Stimulated activated CD4-positive, alpha-beta T cell treated with anti-CD3 and anti-CD28 coated beads, Interleukin-12 subunit alpha, Interleukin-12 subunit beta, amount 100 ng/mL, for 24 hours (primary cell): Measurements from ENCODE around the gene FGA.

Experiments used
- DNase-seq, 2 experiments: peaks; one replicate each; pipeline ENCODE4 v3.0.0-alpha.2; 2020; ENCODE audit warnings: low read depth in 2 of 2

The FGA gene

GRCh38 chr4:154579927-154580326, 10.6 kb downstream of the FGA start:
- no peak for DNase-seq

GRCh38 chr4:154578919-154579318, 11.6 kb downstream of the FGA start:
- no peak for DNase-seq

- no peak for DNase-seq
These were observed 13.2 kb downstream of the FGA start for GRCh38 chr4:154577324-154577723.

- no peak for DNase-seq
These were observed 16.2 kb downstream of the FGA start for GRCh38 chr4:154574311-154574710.

- DNase-seq: no peak
These were observed 17.2 kb downstream of the FGA start for GRCh38 chr4:154573190-154573870.

- no peak for DNase-seq
These were observed 21.0 kb downstream of the FGA start for GRCh38 chr4:154569584-154569983.

- no peak for DNase-seq
These were observed 21.5 kb downstream of the FGA start for GRCh38 chr4:154569028-154569427.

GRCh38 chr4:154566639-154567204, 23.8 kb downstream of the FGA start:
- no peak for DNase-seq

GRCh38 chr4:154565704-154566103, 24.8 kb downstream of the FGA start:
- no peak for DNase-seq

- no peak for DNase-seq
These were observed 26.2 kb downstream of the FGA start for GRCh38 chr4:154564311-154564710.

- no peak for DNase-seq
These were observed 27.8 kb downstream of the FGA start, which contains the start of gene FGB for GRCh38 chr4:154562697-154563254. Gene FGB, plus strand, starts transcription at chr4:154563011. Its CDS starts 8 bp downstream, at chr4:154563019.

GRCh38 chr4:154560824-154561231, 29.7 kb downstream of the FGA start:
- DNase-seq: no peak

GRCh38 chr4:154560419-154560801, 30.1 kb downstream of the FGA start:
- DNase-seq: no peak

GRCh38 chr4:154559494-154560418, 30.8 kb downstream of the FGA start:
- DNase-seq: no peak

GRCh38 chr4:154559141-154559493, 31.4 kb downstream of the FGA start:
- no peak for DNase-seq

- peak; percentile 55 to 57 for DNase-seq
These were observed 38.5 kb downstream of the FGA start for GRCh38 chr4:154551872-154552686.

GRCh38 chr4:154549894-154550790, 40.4 kb downstream of the FGA start, which contains the start of gene PLRG1:
Gene PLRG1, minus strand, starts transcription at chr4:154550400. Its CDS starts 92 bp downstream, at chr4:154550308.
- peak; percentile 91 to 92 for DNase-seq

- DNase-seq: no peak
These were observed 44.9 kb downstream of the FGA start for GRCh38 chr4:154545689-154546088.

- no peak for DNase-seq
These were observed 48.2 kb downstream of the FGA start for GRCh38 chr4:154542271-154542879.
